HepG2 (cell line): ENCODE measurements around the gene ADAMTS14. TPM values are rescaled to one million over a fixed set of nuclear protein-coding genes. Genes with fewer than 3 reads are reported as not detected.

Experiments
- ATAC-seq: fragments of 200-7000 bp; cut with Tn5 transposase; 3 replicates; pipeline ENCODE4 v1.9.1; 2020; ENCODE audit warnings: mild to moderate bottlenecking, moderate library complexity
- BruUV-seq: library from RNA; stranded (reverse); fragments of 400-500 nt; replicated peaks from 2 replicates; lab custom pipeline; 2021; lab: Mats Ljungman, UMichigan
- CTCF ChIA-PET: fragments of 300-600 bp; formaldehyde crosslinking; extraction: SDS; loops from one replicate; lab custom pipeline; 2021; ENCODE audit warnings: low total read pairs, inconsistent platforms, low intra/inter-chr PET ratio; lab: Yijun Ruan, JAX
- POLR2A ChIA-PET: fragments of 350-600 bp; sonication (Branson Sonifier 250); formaldehyde crosslinking; loops from one replicate; lab custom pipeline; 2020; ENCODE audit warnings: antibody characterized with exemption, inconsistent platforms; lab: Yijun Ruan, JAX
- DNase-seq: peaks from one replicate; pipeline ENCODE4 v3.0.0-alpha.2; 2015; ENCODE audit warnings: low spot score
- FAIRE-seq: peaks from 3 replicates; lab custom pipeline; 2011; peaks lifted over from hg19 to GRCh38; lab: Jason Lieb, UNC
- H2AFZ ChIP-seq: one replicate; pipeline ENCODE4 v1.6.1; 2011; ENCODE audit warnings: low read length, inconsistent platforms
- H3K27ac ChIP-seq: fragments of 300-600 bp; 3 replicates; pipeline ENCODE4 v1.8.0; 2011; ENCODE audit warnings: mixed run types, mild to moderate bottlenecking, mixed read lengths, low read length, inconsistent platforms; ENCODE audit not compliant: insufficient read depth; ENCODE audit errors: extremely low read length
- H3K27me3 ChIP-seq, 2 experiments: fragments of 200-600 bp in 1 of 2; 2 replicates in 1 of 2; 3 replicates in 1 of 2; pipeline versions ENCODE4 v1.6.0 to v1.8.0; 2011; ENCODE audit warnings: low read length in 2 of 2, mild to moderate bottlenecking in 2 of 2, moderate library complexity in 2 of 2, inconsistent platforms in 1 of 2; ENCODE audit not compliant: insufficient read depth in 2 of 2, control insufficient read depth in 1 of 2
- H3K36me3 ChIP-seq, 2 experiments: fragments of 200-600 bp in 1 of 2; replicated peaks in 1 of 2; 2 replicates in 1 of 2; 3 replicates in 1 of 2; pipeline versions ENCODE4 v1.5.1 to v1.8.0; 2011; ENCODE audit warnings: low read length in 2 of 2, inconsistent platforms in 1 of 2; ENCODE audit not compliant: insufficient read depth in 2 of 2, control insufficient read depth in 1 of 2
- H3K4me1 ChIP-seq: 2 replicates; pipeline ENCODE4 v1.5.1; 2012; ENCODE audit warnings: low read length, inconsistent platforms; ENCODE audit not compliant: insufficient read depth
- H3K4me2 ChIP-seq: 2 replicates; pipeline ENCODE4 v1.6.0; 2011; ENCODE audit warnings: low read depth, low read length, inconsistent platforms
- H3K4me3 ChIP-seq, 3 experiments: fragments of 200-600 bp in 1 of 3; sonication (generic), shearing (Covaris generic) in 1 of 3; replicated peaks in 1 of 3; 2 replicates each; pipeline ENCODE4 v1.5.1; 2011 to 2016; ENCODE audit warnings: low read length in 3 of 3, inconsistent platforms in 2 of 3, low read depth in 2 of 3, mild to moderate bottlenecking in 2 of 3, control low read depth in 1 of 3, mixed read lengths in 1 of 3; ENCODE audit not compliant: insufficient read depth in 1 of 3
- H3K79me2 ChIP-seq: one replicate; pipeline ENCODE4 v1.6.1; 2011; ENCODE audit warnings: low read length, inconsistent platforms; ENCODE audit not compliant: insufficient read depth
- H3K9ac ChIP-seq: 2 replicates; pipeline ENCODE4 v1.6.0; 2011; ENCODE audit warnings: mild to moderate bottlenecking, low read depth, low read length, inconsistent platforms; ENCODE audit not compliant: insufficient read depth
- H3K9me3 ChIP-seq: 2 replicates; pipeline ENCODE4 v1.5.1; 2012; ENCODE audit warnings: mild to moderate bottlenecking, low read length
- H4K20me1 ChIP-seq: 2 replicates; pipeline ENCODE4 v1.6.0; 2011; ENCODE audit warnings: inconsistent platforms, mild to moderate bottlenecking, low read length, moderate library complexity; ENCODE audit not compliant: insufficient read depth
- ARNT ChIP-seq: fragments of 450-650 bp; IDR thresholded peaks from 2 replicates; pipeline ENCODE4 v1.6.1; 2017
- EP300 ChIP-seq, 3 experiments: sonication (generic) in 1 of 3; formaldehyde crosslinking in 1 of 3; IDR thresholded peaks; 2 replicates each; pipeline versions ENCODE4 v1.5.1 to v1.6.1; 2011 to 2020; ENCODE audit warnings: low read depth in 2 of 3, low read length in 2 of 3, borderline replicate concordance in 1 of 3, improper control_type of control experiment in 1 of 3, mild to moderate bottlenecking in 1 of 3, missing genetic modification reagents in 1 of 3, moderate library complexity in 1 of 3
- FOXJ3 ChIP-seq: sonication (generic); formaldehyde crosslinking; IDR thresholded peaks from 2 replicates; pipeline ENCODE4 v1.4.0; 2020; ENCODE audit warnings: missing genetic modification reagents, mild to moderate bottlenecking, borderline replicate concordance
- IKZF1 ChIP-seq: fragments of 450-650 bp; IDR thresholded peaks from 2 replicates; pipeline ENCODE4 v1.7.1; 2016
- MBNL3 ChIP-seq: fragments of 250-450 bp; sonication (Bioruptor Pico); conservative IDR thresholded peaks from 2 replicates; pipeline ENCODE4 v1.8.0; 2022; ENCODE audit warnings: mild to moderate bottlenecking, inconsistent platforms
- RNF219 ChIP-seq: sonication (generic); formaldehyde crosslinking; IDR thresholded peaks from 2 replicates; pipeline ENCODE4 v1.5.0; 2020; ENCODE audit warnings: mild to moderate bottlenecking, missing genetic modification reagents
- RXRA ChIP-seq: sonication (generic); formaldehyde crosslinking; IDR thresholded peaks from 2 replicates; pipeline ENCODE4 v1.5.1; 2020; ENCODE audit warnings: missing genetic modification reagents
- SIX4 ChIP-seq: sonication (generic); formaldehyde crosslinking; IDR thresholded peaks from 2 replicates; pipeline ENCODE4 v1.4.0; 2020; ENCODE audit warnings: missing genetic modification reagents
- SNAPC2 ChIP-seq: sonication (generic); formaldehyde crosslinking; IDR thresholded peaks from 2 replicates; pipeline ENCODE4 v1.8.1; 2022; ENCODE audit warnings: mild to moderate bottlenecking, missing genetic modification reagents
- SP2 ChIP-seq: sonication (generic); formaldehyde crosslinking; IDR thresholded peaks from 2 replicates; pipeline ENCODE4 v1.5.1; 2020; ENCODE audit warnings: mild to moderate bottlenecking, missing genetic modification reagents
- ZNF326 ChIP-seq: sonication (generic); formaldehyde crosslinking; IDR thresholded peaks from 2 replicates; pipeline ENCODE4 v1.4.0; 2020; ENCODE audit warnings: missing genetic modification reagents, borderline replicate concordance
- ZNF670 ChIP-seq: sonication (generic); formaldehyde crosslinking; IDR thresholded peaks from 2 replicates; pipeline ENCODE4 v1.8.0; 2022; ENCODE audit warnings: mild to moderate bottlenecking, missing genetic modification reagents, borderline replicate concordance
- ZNF691 ChIP-seq: sonication (generic); formaldehyde crosslinking; IDR thresholded peaks from 2 replicates; pipeline ENCODE4 v1.4.0; 2020; ENCODE audit warnings: missing genetic modification reagents, low read depth, mild to moderate bottlenecking, borderline replicate concordance
- ZNF761 ChIP-seq: sonication (generic); formaldehyde crosslinking; conservative IDR thresholded peaks from 2 replicates; pipeline ENCODE4 v1.4.0; 2020; ENCODE audit warnings: mild to moderate bottlenecking, missing genetic modification reagents
- ZSCAN30 ChIP-seq: sonication (generic); formaldehyde crosslinking; IDR thresholded peaks from 2 replicates; pipeline ENCODE4 v1.5.0; 2020; ENCODE audit warnings: mild to moderate bottlenecking, missing genetic modification reagents
- WGBS: methylation state at CpG from one replicate; pipeline ENCODE4 v1.1.6; 2017; ENCODE audit warnings: low lambda C conversion rate; 5-methylcytosine and 5-hydroxymethylcytosine counted together
- in situ Hi-C: cut with HindIII; loops from 2 replicates; pipeline ENCODE4 v1.10.0; 2017; ENCODE audit warnings: low pct_unique_long_range_greater_than_20kb; ENCODE audit not compliant: extremely low pct_ligation_motif_present
- intact Hi-C: fragments of 100-400 bp; cut with micrococcal nuclease; formaldehyde crosslinking; loops from one replicate; pipeline ENCODE4 v1.10.0; 2022; ENCODE audit not compliant: unreplicated experiment
- polyA plus RNA-seq, 8 experiments: library from polyadenylated mRNA; depleted of rRNA in 3 of 8; stranded (reverse) in 7 of 8; unstranded in 1 of 8; fragments of >200 nt; fragmentation: Illumina TruSeq in 4 of 8; extraction: Trizol in 4 of 8; gene quantifications; 2 replicates each; pipeline versions ENCODE4 v1.2.1 to v1.2.3, GENCODE V29; 2011 to 2016; ENCODE audit warnings: low read depth in 4 of 8, missing spikeins in 1 of 8, mixed read lengths in 1 of 8; ENCODE audit not compliant: insufficient read depth in 1 of 8
- total RNA-seq, 5 experiments: library from RNA; depleted of rRNA; stranded (reverse); fragments of >200 nt; fragmentation: Illumina TruSeq; extraction: Trizol; gene quantifications; 2 replicates each; pipeline ENCODE4 v1.2.3, GENCODE V29; 2016; ENCODE audit warnings: low read depth in 1 of 5

ADAMTS14 gene
- total and polyA plus RNA-seq, 2 of the 13 experiments (the other 11 are each of a cell fraction or from before 2014, with no cell fraction given), result 0.04 to 0.07 TPM

GRCh38 chr10:70684839-70685454 is 12.6 kb downstream of the ADAMTS14 start:
- no peak overlapping the region for H2AFZ ChIP-seq
- TF ChIP-seq ARNT (no peak), ZNF761 (CRISPR knock-in tag) (no peak), ZNF326 (CRISPR knock-in tag) (no peak), SP2 (CRISPR knock-in tag) (no peak), ZSCAN30 (CRISPR knock-in tag) (no peak), FOXJ3 (CRISPR knock-in tag) (no peak), MBNL3 (CRISPR knock-in tag) (no peak), ZNF670 (no peak)
- TF ChIP-seq, all 625 proteins: peak for 0
- H3K9me3 ChIP-seq, result no peaks in the 10 kb centered on the region
- 87% methylated on average over 4 of the region's 4 CpGs for WGBS
- H3K4me2 ChIP-seq, result peak overlapping the region; percentile 30
- ATAC-seq, result peak; percentile 59
- H3K4me3 ChIP-seq, result peak overlapping the region in 1 of 3 experiments; percentile 4; a peak in 1 of 6 replicates
- ChIA-PET CTCF (no interaction called here), POLR2A (no interaction called here)
- no peaks in the 10 kb centered on the region for H3K36me3 ChIP-seq
- H3K79me2 ChIP-seq, result no peaks in the 10 kb centered on the region
- no peak overlapping the region for H3K27ac ChIP-seq
- H3K9ac ChIP-seq, result no peak overlapping the region
- intact Hi-C loops (no loop called here), in situ Hi-C loops (no loop called here)
- no TSS peak for BruUV-seq
- FAIRE-seq, result no peak
- no peaks in the 10 kb centered on the region for H3K27me3 ChIP-seq
- H4K20me1 ChIP-seq, result no peaks in the 10 kb centered on the region
- no peak for DNase-seq
- peaks cover 14% of the 10 kb centered on the region for H3K4me1 ChIP-seq

- 0% methylated on average over 6 of the region's 8 CpGs for WGBS
- no peak overlapping the region; the same call in 1 of the 2 replicates for H3K9ac ChIP-seq
- peak overlapping the region; percentile 30 for H3K4me2 ChIP-seq
- DNase-seq, result peak; percentile 53
- H3K36me3 ChIP-seq, result no peaks in the 10 kb centered on the region
- peaks cover 14% of the 10 kb centered on the region for H3K4me1 ChIP-seq
- in situ Hi-C loops, result no loop called here
- ChIA-PET CTCF (no interaction called here), POLR2A (no interaction called here)
- no peaks in the 10 kb centered on the region for H4K20me1 ChIP-seq
- H3K27ac ChIP-seq, result no peak overlapping the region
- peak; percentile 69 for FAIRE-seq
- no TSS peak for BruUV-seq
- H3K27me3 ChIP-seq, result no peaks in the 10 kb centered on the region
- H3K9me3 ChIP-seq, result no peaks in the 10 kb centered on the region
- intact Hi-C loops, result no loop called here
- H3K4me3 ChIP-seq, result peak overlapping the region in 1 of 3 experiments; percentile 4; a peak in 2 of 6 replicates
- H2AFZ ChIP-seq, result no peak overlapping the region
- ATAC-seq, result peak; percentile 75
- H3K79me2 ChIP-seq, result no peaks in the 10 kb centered on the region
- TF ChIP-seq IKZF1 (no peak), SIX4 (peak; percentile 71), SNAPC2 (CRISPR knock-in tag) (no peak), EP300 (IDR thresholded peaks at IDR 0.05; ENCODE audit: low read depth in 2 of 2, low read length in 2 of 2) (peak in 1 of 2 experiments; percentile 35; a peak in 1 of 4 replicates), EP300 (CRISPR knock-in tag; IDR thresholded peaks at IDR 0.05; ENCODE audit: borderline replicate concordance) (no peak), ZNF691 (CRISPR knock-in tag) (no peak), RNF219 (CRISPR knock-in tag) (no peak), RXRA (0 out of 2 replicates have a peak, but pooled peaks have one; percentile 18)
These were observed 13.2 kb downstream of the ADAMTS14 start for GRCh38 chr10:70685455-70685911.
